CD4-positive, alpha-beta T cell treated with Interleukin-21 for 1 hour (primary cell): ENCODE measurements around the gene TRIM43B.
"Not testable (repeated sequence)": the region's sequence is repeated elsewhere in the genome, so short reads cannot be mapped to it uniquely, and the experiment has no call there.

Experiments used
- DNase-seq: peaks from one replicate; pipeline ENCODE4 v3.0.0-alpha.2; 2020

Gene TRIM43B

GRCh38 chr2:95484654-95485053 is at the start of gene TRIM43B:
TRIM43B (minus strand) TSS chr2:95484754; CDS start chr2:95482714, 2,040 bp downstream.
- not testable (repeated sequence) for DNase-seq

- DNase-seq: no peak
Observed at GRCh38 chr2:95531254-95531771, 46.8 kb upstream of the TRIM43B start.

- DNase-seq: no peak
Observed at GRCh38 chr2:95530734-95531133, 46.2 kb upstream of the TRIM43B start.

- DNase-seq: peak; percentile 51
Observed at GRCh38 chr2:95526360-95527341, 42.1 kb upstream of the TRIM43B start.

GRCh38 chr2:95525294-95526035 is 40.9 kb upstream of the TRIM43B start:
- no peak for DNase-seq

GRCh38 chr2:95524195-95524594 is 39.6 kb upstream of the TRIM43B start:
- DNase-seq: no peak

- DNase-seq: no peak
Observed at GRCh38 chr2:95514718-95515117, 30.2 kb upstream of the TRIM43B start.

- not testable (repeated sequence) for DNase-seq
Observed at GRCh38 chr2:95514226-95514625, 29.7 kb upstream of the TRIM43B start.

- no peak for DNase-seq
Observed at GRCh38 chr2:95509408-95509807, 24.9 kb upstream of the TRIM43B start.

GRCh38 chr2:95505222-95505621 is 20.7 kb upstream of the TRIM43B start:
- no peak for DNase-seq

GRCh38 chr2:95500854-95501253 is 16.3 kb upstream of the TRIM43B start:
- no peak for DNase-seq

GRCh38 chr2:95492076-95492475 is 7.5 kb upstream of the TRIM43B start:
- not testable (repeated sequence) for DNase-seq

- not testable (repeated sequence) for DNase-seq
Observed at GRCh38 chr2:95475025-95475424, 9.5 kb downstream of the TRIM43B start.

GRCh38 chr2:95467984-95468383 is 16.6 kb downstream of the TRIM43B start:
- not testable (repeated sequence) for DNase-seq

GRCh38 chr2:95466572-95466971 is 18.0 kb downstream of the TRIM43B start:
- not testable (repeated sequence) for DNase-seq

- not testable (repeated sequence) for DNase-seq
Observed at GRCh38 chr2:95463292-95463691, 21.3 kb downstream of the TRIM43B start.

GRCh38 chr2:95445317-95445716 is 39.2 kb downstream of the TRIM43B start:
- DNase-seq: not testable (repeated sequence)

- DNase-seq: not testable (repeated sequence)
Observed at GRCh38 chr2:95442474-95443099, 42.0 kb downstream of the TRIM43B start.

- not testable (repeated sequence) for DNase-seq
Observed at GRCh38 chr2:95435872-95436209, 48.7 kb downstream of the TRIM43B start.

GRCh38 chr2:95435162-95435871 is 49.2 kb downstream of the TRIM43B start:
- not testable (repeated sequence) for DNase-seq

GRCh38 chr2:95434507-95435076 is 50.0 kb downstream of the TRIM43B start:
- DNase-seq: not testable (repeated sequence)

- DNase-seq: not testable (repeated sequence)
Observed at GRCh38 chr2:95433973-95434372, 50.6 kb downstream of the TRIM43B start.
